ENCODE data around the gene C7. TPM values are rescaled to one million over a fixed set of nuclear protein-coding genes. Genes with fewer than 3 reads are reported as not detected.

Gene C7
- total RNA-seq, 2 donors from 2014 or later, result 288 to 392 TPM

- no peaks in the 10 kb centered on the region for H3K9me3 ChIP-seq
- no peaks in the 10 kb centered on the region for H3K36me3 ChIP-seq (replicated peaks in 1 of 2; ENCODE audit: insufficient read depth in 1 of 2, low read depth in 2 of 2)
- 32 to 39% methylated on average over 4 of the region's 4 CpGs for WGBS, 2 donors
- DNase-seq (no peak), ATAC-seq (no peak)
- H3K4me3 ChIP-seq, result no peak overlapping the region
- no peak overlapping the region for H3K27ac ChIP-seq
- intact Hi-C loops (cut with DNase I), result no loop called here
- TF ChIP-seq, protein P1, sequence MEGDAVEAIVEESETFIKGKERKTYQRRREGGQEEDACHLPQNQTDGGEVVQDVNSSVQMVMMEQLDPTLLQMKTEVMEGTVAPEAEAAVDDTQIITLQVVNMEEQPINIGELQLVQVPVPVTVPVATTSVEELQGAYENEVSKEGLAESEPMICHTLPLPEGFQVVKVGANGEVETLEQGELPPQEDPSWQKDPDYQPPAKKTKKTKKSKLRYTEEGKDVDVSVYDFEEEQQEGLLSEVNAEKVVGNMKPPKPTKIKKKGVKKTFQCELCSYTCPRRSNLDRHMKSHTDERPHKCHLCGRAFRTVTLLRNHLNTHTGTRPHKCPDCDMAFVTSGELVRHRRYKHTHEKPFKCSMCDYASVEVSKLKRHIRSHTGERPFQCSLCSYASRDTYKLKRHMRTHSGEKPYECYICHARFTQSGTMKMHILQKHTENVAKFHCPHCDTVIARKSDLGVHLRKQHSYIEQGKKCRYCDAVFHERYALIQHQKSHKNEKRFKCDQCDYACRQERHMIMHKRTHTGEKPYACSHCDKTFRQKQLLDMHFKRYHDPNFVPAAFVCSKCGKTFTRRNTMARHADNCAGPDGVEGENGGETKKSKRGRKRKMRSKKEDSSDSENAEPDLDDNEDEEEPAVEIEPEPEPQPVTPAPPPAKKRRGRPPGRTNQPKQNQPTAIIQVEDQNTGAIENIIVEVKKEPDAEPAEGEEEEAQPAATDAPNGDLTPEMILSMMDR (IDR thresholded peaks at IDR 0.05), result no peak
- no peak for TF ChIP-seq POLR2A (IDR thresholded peaks at IDR 0.05)
- H3K4me1 ChIP-seq, result peaks cover 8% of the 10 kb centered on the region
- no peaks in the 10 kb centered on the region for H3K27me3 ChIP-seq
Measured at GRCh38 chr5:40985501-40985900, 76.2 kb downstream of the C7 start.

DNA sequence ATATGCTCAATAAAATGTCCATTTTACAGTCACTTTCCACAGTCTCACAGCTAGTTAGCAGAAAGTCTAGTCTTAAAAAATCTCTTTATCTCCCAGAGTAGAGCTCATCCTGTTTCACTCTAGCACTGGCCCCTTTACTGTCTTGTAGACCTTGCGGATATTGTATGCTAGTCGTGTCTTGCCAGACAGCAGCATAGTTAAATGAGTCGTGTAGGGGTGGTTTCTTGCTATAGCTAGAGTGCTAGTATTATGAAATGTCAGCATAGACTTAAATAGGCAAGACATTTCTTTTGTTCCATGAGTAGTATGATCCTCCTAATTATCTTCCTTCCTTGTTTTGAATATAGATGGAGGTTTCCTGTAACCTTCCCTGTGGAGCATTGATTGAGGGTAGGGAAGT, 77.4 kb downstream of the C7 start:
- Histone ChIP-seq H3K9me3 (no peaks in the 10 kb centered on the region), H3K27me3 (no peaks in the 10 kb centered on the region), H3K36me3 (replicated peaks in 1 of 2; ENCODE audit: insufficient read depth in 1 of 2, low read depth in 2 of 2) (no peaks in the 10 kb centered on the region), H3K27ac (no peak overlapping the region), H3K4me3 (no peak overlapping the region), H3K4me1 (peaks cover 20% of the 10 kb centered on the region)
- DNase-seq (no peak), ATAC-seq (no peak)
- TF ChIP-seq, protein P1 (IDR thresholded peaks at IDR 0.05), result no peak
- no peak for TF ChIP-seq POLR2A (IDR thresholded peaks at IDR 0.05)
- 76 to 81% methylated on average over 3 of the region's 3 CpGs for WGBS, 2 donors
- intact Hi-C loops (cut with DNase I), result no loop called here

GRCh38 chr5:40987349-40987748, 78.1 kb downstream of the C7 start:
- intact Hi-C loops (cut with DNase I), result no loop called here
- ATAC-seq (no peak), DNase-seq (no peak)
- H3K36me3 ChIP-seq (replicated peaks in 1 of 2; ENCODE audit: insufficient read depth in 1 of 2, low read depth in 2 of 2), result no peaks in the 10 kb centered on the region
- TF ChIP-seq, protein P1 (IDR thresholded peaks at IDR 0.05), result no peak
- TF ChIP-seq POLR2A (IDR thresholded peaks at IDR 0.05), result no peak
- H3K4me3 ChIP-seq, result no peak overlapping the region
- H3K4me1 ChIP-seq, result peaks cover 27% of the 10 kb centered on the region
- no peak overlapping the region for H3K27ac ChIP-seq
- no peaks in the 10 kb centered on the region for H3K27me3 ChIP-seq
- H3K9me3 ChIP-seq, result no peaks in the 10 kb centered on the region

- H3K4me3 ChIP-seq, result no peak overlapping the region
- intact Hi-C loops (cut with DNase I), result no loop called here
- H3K9me3 ChIP-seq, result no peaks in the 10 kb centered on the region
- DNase-seq, result no peak
- TF ChIP-seq POLR2A (IDR thresholded peaks at IDR 0.05), result no peak
- TF ChIP-seq, protein P1 (IDR thresholded peaks at IDR 0.05), result no peak
- peaks cover 29% of the 10 kb centered on the region for H3K4me1 ChIP-seq
- no peaks in the 10 kb centered on the region for H3K27me3 ChIP-seq
- H3K36me3 ChIP-seq (replicated peaks in 1 of 2; ENCODE audit: insufficient read depth in 1 of 2, low read depth in 2 of 2), result no peaks in the 10 kb centered on the region
- WGBS, 2 donors, result 89 to 93% methylated on average over 8 of the region's 8 CpGs
- no peak for ATAC-seq
- H3K27ac ChIP-seq, result no peak overlapping the region
Measured at GRCh38 chr5:40988746-40989510, 79.6 kb downstream of the C7 start.

Measured in body of pancreas (tissue), 4 donors.